Gastroesophageal sphincter (tissue), 4 donors: ENCODE results near the gene NCKAP5L. TPM values are rescaled to one million over a fixed set of nuclear protein-coding genes. Genes with fewer than 3 reads are reported as not detected.

Experiments used
- ATAC-seq: fragments of 150-250 bp; one replicate; pipeline ENCODE4 v1.9.1; 2016; ENCODE audit warnings: mild to moderate bottlenecking, moderate library complexity
- H3K27ac ChIP-seq, 4 donors: fragments of 200-600 bp; sonication (generic) in 3 of 4; 1 replicate in 3 of 4; 2 replicates in 1 of 4; pipeline ENCODE4 v1.5.1; 2016 to 2019
- H3K27me3 ChIP-seq: fragments of 200-600 bp; sonication (generic); one replicate; pipeline ENCODE4 v1.5.1; 2019
- H3K36me3 ChIP-seq, 2 donors: fragments of 200-600 bp; sonication (generic); one replicate each; pipeline ENCODE4 v1.5.1; 2019; ENCODE audit warnings: control low read depth in 1 of 2
- H3K4me1 ChIP-seq, 3 donors: fragments of 200-600 bp; sonication (generic); 1 replicate in 2 of 3; 2 replicates in 1 of 3; pipeline ENCODE4 v1.5.1; 2016 to 2019; ENCODE audit warnings: control low read depth in 2 of 3
- H3K4me3 ChIP-seq, 2 donors: fragments of 200-600 bp; sonication (generic); one replicate each; pipeline ENCODE4 v1.5.1; 2019; ENCODE audit warnings: mild to moderate bottlenecking in 1 of 2, moderate library complexity in 1 of 2
- H3K9me3 ChIP-seq, 3 donors: fragments of 200-600 bp; sonication (generic); one replicate each; pipeline ENCODE4 v1.5.1; 2017 to 2019; ENCODE audit warnings: control low read depth in 2 of 3
- CTCF ChIP-seq, 4 experiments: fragments of 200-600 bp in 2 of 4; fragments of 450-650 bp in 2 of 4; sonication (generic) in 1 of 4; IDR thresholded peaks; one replicate each; pipeline ENCODE4 v1.5.1; 2017 to 2019; ENCODE audit warnings: antibody characterized with exemption in 4 of 4, mild to moderate bottlenecking in 2 of 4, moderate library complexity in 2 of 4
- EP300 ChIP-seq: sonication (generic); formaldehyde crosslinking; IDR thresholded peaks from one replicate; pipeline ENCODE4 v1.6.1; 2017; ENCODE audit warnings: antibody characterized with exemption, mild to moderate bottlenecking
- POLR2A ChIP-seq, 2 donors: fragments of 450-650 bp; IDR thresholded peaks; one replicate each; pipeline ENCODE4 v1.6.1; 2017; ENCODE audit warnings: antibody characterized with exemption in 2 of 2, mild to moderate bottlenecking in 2 of 2, moderate library complexity in 1 of 2
- POLR2AphosphoS5 ChIP-seq: sonication (generic); formaldehyde crosslinking; IDR thresholded peaks from one replicate; pipeline ENCODE4 v1.6.1; 2017; ENCODE audit warnings: antibody characterized with exemption
- WGBS, 2 donors: methylation state at CpG; one replicate each; pipeline ENCODE4 v1.1.5; 2018; ENCODE audit warnings: low coverage in 1 of 2; 5-methylcytosine and 5-hydroxymethylcytosine counted together
- total RNA-seq, 4 donors: library from RNA; depleted of rRNA; stranded (reverse); fragments of >200 nt; gene quantifications; one replicate each; pipeline ENCODE4 v1.1.0, GENCODE V29; 2016

The NCKAP5L gene
- total RNA-seq, 4 donors from 2014 or later, result 15.3 to 27.5 (median 19.0) TPM

GRCh38 chr12:49801141-49802063, 26.8 kb downstream of the NCKAP5L start:
- Histone ChIP-seq H3K4me1 (peaks cover 0 to 10% (median 0%) of the 10 kb centered on the region in 3 donors), H3K4me3 (no peak overlapping the region), H3K27ac (peak overlapping the region in 1 of 4 donors; percentile 25), H3K36me3 (peaks cover 0 to 97% of the 10 kb centered on the region in 2 donors), H3K9me3 (no peaks in the 10 kb centered on the region), H3K27me3 (no peaks in the 10 kb centered on the region)
- WGBS, 2 donors, result 91 to 100% methylated on average over 3 to 8 of the region's 17 CpGs
- no peak for TF ChIP-seq POLR2A (IDR thresholded peaks at IDR 0.05)
- TF ChIP-seq CTCF (IDR thresholded peaks at IDR 0.05), result no peak
- TF ChIP-seq POLR2AphosphoS5, result no peak
- no peak for TF ChIP-seq EP300
- ATAC-seq, result peak; percentile 44

GRCh38 chr12:49800421-49801140, 27.6 kb downstream of the NCKAP5L start:
- Histone ChIP-seq H3K4me3 (no peak overlapping the region), H3K4me1 (peaks cover 0 to 10% (median 0%) of the 10 kb centered on the region in 3 donors), H3K36me3 (peaks cover 0 to 100% of the 10 kb centered on the region in 2 donors), H3K27ac (peak overlapping the region in 1 of 4 donors; percentile 25), H3K9me3 (no peaks in the 10 kb centered on the region), H3K27me3 (no peaks in the 10 kb centered on the region)
- no peak for TF ChIP-seq EP300
- no peak for TF ChIP-seq CTCF (IDR thresholded peaks at IDR 0.05)
- TF ChIP-seq POLR2AphosphoS5, result no peak
- TF ChIP-seq POLR2A (IDR thresholded peaks at IDR 0.05), result no peak
- no peak for ATAC-seq
- 75 to 78% methylated on average over 5 to 6 of the region's 11 CpGs for WGBS, 2 donors

- Histone ChIP-seq H3K27ac (no peak overlapping the region), H3K4me3 (no peak overlapping the region), H3K27me3 (no peaks in the 10 kb centered on the region), H3K4me1 (peaks cover 0 to 10% (median 0%) of the 10 kb centered on the region in 3 donors), H3K9me3 (no peaks in the 10 kb centered on the region), H3K36me3 (peaks cover 0 to 96% of the 10 kb centered on the region in 2 donors)
- 62 to 76% methylated on average over 2 of the region's 2 CpGs for WGBS, 2 donors
- no peak for ATAC-seq
- TF ChIP-seq CTCF (IDR thresholded peaks at IDR 0.05), result no peak
- no peak for TF ChIP-seq EP300
- no peak for TF ChIP-seq POLR2A (IDR thresholded peaks at IDR 0.05)
- TF ChIP-seq POLR2AphosphoS5, result no peak
These were observed 29.3 kb downstream of the NCKAP5L start for GRCh38 chr12:49798934-49799333.

- peaks cover 0 to 10% (median 0%) of the 10 kb centered on the region in 3 donors for H3K4me1 ChIP-seq
- H3K27me3 ChIP-seq, result no peaks in the 10 kb centered on the region
- 75% methylated on average over 3 of the region's 7 CpGs; no CpG with 5 or more reads in 1 of the 2 donors for WGBS, 2 donors
- H3K27ac ChIP-seq, result no peak overlapping the region
- TF ChIP-seq CTCF (IDR thresholded peaks at IDR 0.05) (no peak), POLR2AphosphoS5 (no peak), EP300 (no peak), POLR2A (IDR thresholded peaks at IDR 0.05) (no peak)
- no peak for ATAC-seq
- H3K4me3 ChIP-seq, result no peak overlapping the region
- H3K9me3 ChIP-seq, result no peaks in the 10 kb centered on the region
- peaks cover 0 to 95% of the 10 kb centered on the region in 2 donors for H3K36me3 ChIP-seq
These were observed 30.0 kb downstream of the NCKAP5L start for GRCh38 chr12:49798248-49798647.
